ENCODE results near the gene IQCF5. TPM values are rescaled to one million over a fixed set of nuclear protein-coding genes. Genes with fewer than 3 reads are reported as not detected.
"Not testable (repeated sequence)": the region's sequence is repeated elsewhere in the genome, so short reads cannot be mapped to it uniquely, and the experiment has no call there.

The IQCF5 gene
- total RNA-seq, 1 donor from 2014 or later: not detected

GRCh38 chr3:51869304-51869703 lies 6.1 kb downstream of the IQCF5 start:
- no peak for DNase-seq (ENCODE audit: extremely low read depth, low read depth, low spot score)

- DNase-seq (ENCODE audit: extremely low read depth, low read depth, low spot score): not testable (repeated sequence)
Measured at GRCh38 chr3:51868896-51869295, 6.5 kb downstream of the IQCF5 start.

DNA sequence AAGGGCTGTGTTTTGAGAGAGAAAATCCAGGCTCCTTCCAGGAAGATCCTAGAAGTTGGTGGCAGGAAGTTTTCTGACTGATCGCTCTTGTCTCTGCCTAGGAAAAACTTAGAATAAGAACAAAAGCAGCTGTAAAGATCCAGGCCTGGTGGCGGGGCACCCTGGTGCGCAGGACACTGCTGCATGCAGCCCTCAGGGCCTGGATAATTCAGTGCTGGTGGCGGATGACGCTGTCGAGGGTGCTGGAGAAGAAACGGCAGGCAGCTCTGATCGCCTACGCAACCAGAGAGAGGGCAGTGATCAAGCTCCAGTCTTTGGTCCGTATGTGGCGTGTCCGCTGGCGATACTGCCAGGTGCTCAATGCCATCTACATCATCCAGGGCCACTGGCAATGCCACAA lies 12.5 kb downstream of the IQCF5 start:
- no peak for DNase-seq (ENCODE audit: extremely low read depth, low read depth, low spot score)

DNA sequence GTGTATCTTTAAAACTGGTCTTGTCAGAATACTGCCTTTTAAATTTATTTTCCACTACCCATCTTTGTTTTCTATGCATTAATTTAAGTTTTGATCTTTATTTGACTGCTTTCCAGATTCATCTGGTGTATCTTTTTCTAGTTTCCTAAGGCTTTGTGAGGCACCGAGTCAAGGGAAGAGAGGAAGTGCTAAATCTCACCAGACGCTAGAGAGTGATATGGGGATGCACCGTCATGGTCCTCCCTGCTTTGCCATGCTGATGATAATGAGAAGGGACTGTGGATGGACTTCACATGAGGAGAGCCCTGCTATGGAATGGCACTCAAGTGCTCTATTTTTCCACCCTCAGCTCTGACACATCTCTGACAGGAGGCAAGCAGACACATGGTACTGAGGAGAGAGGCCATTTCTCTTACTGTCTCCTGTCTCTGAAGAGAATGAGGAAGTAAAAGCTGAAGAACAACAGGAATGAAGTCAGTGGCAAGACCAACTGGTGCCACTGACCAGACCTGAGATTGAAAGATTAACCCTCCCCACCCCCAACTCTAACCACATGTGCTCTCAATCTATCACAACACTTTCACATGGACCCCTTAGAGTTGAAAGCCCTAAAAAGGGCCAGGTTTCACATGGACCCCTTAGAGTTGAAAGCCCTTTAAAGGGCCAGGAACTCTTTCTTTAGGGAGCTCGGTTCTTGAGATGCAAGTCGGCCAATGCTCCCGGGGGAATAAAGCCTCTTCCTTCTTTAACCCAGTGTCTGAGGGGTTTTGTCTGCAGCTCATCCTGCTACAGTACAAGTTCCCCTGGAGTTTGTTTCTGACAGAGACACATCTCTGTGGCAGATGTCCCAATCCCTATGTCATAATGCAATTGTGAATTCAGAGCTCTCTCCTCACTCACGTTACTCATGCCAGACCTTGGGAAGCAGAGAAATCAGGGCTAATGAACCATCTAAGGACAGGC lies 14.4 kb downstream of the IQCF5 start, which contains the start of gene IQCF2:
TSS of gene IQCF2 (plus strand) at position 913 of the 963 bp plus-strand sequence. CDS start 52 bp downstream, outside the sequence.
- DNase-seq (ENCODE audit: extremely low read depth, low read depth, low spot score): no peak

- DNase-seq (ENCODE audit: extremely low read depth, low read depth, low spot score): not testable (repeated sequence)
Measured at GRCh38 chr3:51855411-51855810, 20.0 kb downstream of the IQCF5 start.

DNA sequence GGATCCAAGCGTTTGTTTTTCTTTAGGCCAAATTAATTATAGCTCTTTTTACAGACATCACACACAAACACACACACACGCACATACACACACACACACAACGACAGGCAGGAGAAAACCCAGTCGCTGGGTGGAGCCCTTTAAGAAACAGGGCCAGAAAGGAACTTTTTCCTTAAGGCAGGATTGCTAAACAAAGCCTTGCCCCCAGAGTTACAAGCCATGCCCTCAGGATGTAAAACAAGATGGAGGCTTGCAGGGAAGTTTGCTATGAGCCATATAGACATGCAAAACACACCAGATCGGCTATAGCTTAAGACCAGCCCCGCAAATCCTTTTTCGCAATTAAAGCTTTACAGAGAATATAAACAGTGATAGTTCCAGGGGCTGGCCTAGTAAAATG lies 30.3 kb downstream of the IQCF5 start:
- no peak for DNase-seq (ENCODE audit: extremely low read depth, low read depth, low spot score)

DNA sequence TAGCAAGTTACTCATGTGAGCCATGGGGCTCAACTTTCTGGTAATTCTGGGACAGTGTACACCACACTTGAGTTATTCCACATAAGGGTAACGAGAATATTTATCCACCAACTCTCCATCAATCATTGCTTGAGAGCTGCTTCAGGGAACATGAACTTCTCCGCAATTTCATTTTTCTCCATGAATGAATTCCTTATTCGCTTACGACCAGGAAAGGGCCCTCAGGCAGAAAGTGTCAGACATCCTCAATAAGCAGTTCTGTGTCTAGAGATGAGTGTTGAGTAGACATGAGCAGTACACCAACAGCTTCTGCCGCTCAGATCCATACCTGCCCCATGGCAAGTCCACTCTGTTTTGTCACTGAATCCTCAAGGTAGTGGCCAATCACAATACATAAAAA lies 38.8 kb downstream of the IQCF5 start:
- no peak for DNase-seq (ENCODE audit: extremely low read depth, low read depth, low spot score)

DNA sequence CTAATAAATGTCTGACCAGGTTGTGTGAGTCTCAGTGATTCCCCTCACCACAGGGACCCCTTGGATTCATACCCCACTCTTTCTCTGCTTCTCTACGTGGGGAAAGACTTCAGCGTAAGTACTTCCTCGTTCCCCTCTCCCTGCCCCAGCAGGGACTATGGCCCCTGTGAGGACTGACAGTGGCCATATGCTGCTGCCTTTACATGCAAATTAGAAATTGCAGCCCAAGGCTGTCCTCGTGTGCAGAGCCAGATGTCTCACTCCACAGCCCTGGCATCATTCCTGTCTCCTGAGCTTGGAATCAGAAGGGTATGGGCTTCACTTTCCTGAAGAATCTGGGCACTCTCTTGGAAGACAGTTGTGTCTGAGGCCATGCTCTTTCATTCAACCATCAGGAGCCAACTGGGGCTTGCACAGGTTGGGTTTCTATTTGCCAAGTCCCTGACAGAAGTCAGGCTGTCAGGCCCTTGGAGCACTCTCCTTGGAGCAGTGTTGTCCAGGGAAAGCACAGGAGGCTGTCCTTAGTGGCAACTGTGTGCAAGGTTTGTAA lies 44.5 kb downstream of the IQCF5 start:
- DNase-seq (ENCODE audit: extremely low read depth, low read depth, low spot score): no peak

DNA sequence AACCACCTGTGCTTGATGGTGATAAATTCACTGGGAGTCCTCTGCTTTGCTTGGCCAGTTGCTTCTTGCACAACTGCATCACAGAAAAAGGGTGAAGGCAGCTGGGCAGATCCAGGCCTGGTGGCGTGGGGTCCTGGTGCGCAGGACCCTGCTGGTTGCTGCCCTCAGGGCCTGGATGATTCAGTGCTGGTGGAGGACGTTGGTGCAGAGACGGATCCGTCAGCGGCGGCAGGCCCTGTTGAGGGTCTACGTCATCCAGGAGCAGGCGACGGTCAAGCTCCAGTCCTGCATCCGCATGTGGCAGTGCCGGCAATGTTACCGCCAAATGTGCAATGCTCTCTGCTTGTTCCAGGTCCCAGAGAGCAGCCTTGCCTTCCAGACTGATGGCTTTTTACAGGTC lies 45.1 kb downstream of the IQCF5 start:
- no peak for DNase-seq (ENCODE audit: extremely low read depth, low read depth, low spot score)

DNA sequence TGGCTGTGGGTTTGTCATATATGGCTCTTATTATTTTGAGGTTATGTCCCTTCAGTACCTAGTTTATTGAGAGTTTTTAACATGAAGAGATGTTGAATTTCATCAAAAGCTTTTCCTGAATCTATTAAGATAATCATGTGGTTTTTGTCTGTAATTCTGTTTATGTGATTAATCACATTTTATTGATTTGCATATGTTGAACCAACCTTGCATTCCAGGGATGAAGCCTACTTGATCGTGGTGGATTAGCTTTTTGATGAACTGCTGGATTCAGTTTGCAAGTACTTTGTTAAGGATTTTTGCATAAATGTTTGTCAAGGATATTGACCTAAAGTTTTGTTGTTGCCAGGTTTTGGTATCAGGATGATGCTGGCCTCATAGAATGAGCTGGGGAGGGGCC lies 47.1 kb downstream of the IQCF5 start:
- no peak for DNase-seq (ENCODE audit: extremely low read depth, low read depth, low spot score)

Other genes starting within 250 kb of the IQCF5 start
- gene TEX264, start 204.3 kb downstream of the IQCF5 start, total RNA-seq: 58.8 and 76.4 TPM in 2 replicates
- under 0.01 and 0.12 TPM in 2 replicates for gene GRM2, start 168.5 kb downstream of the IQCF5 start, total RNA-seq
- gene IQCF6, start 96.4 kb downstream of the IQCF5 start, total RNA-seq: not detected in 2 replicates
- not detected in 2 replicates for gene IQCF2, start 14.0 kb downstream of the IQCF5 start, total RNA-seq
- not detected in 2 replicates for gene IQCF1, start 27.8 kb upstream of the IQCF5 start, total RNA-seq
- gene RRP9, start 66.3 kb upstream of the IQCF5 start, total RNA-seq: 13.5 and 17.2 TPM in 2 replicates
- gene PARP3, start 66.8 kb upstream of the IQCF5 start, total RNA-seq: 11.7 and 12.8 TPM in 2 replicates
- 0.06 TPM in 1 of 2 replicates, not detected in the other for gene GPR62, start 79.8 kb upstream of the IQCF5 start, total RNA-seq
- gene PCBP4, start 91.9 kb upstream of the IQCF5 start, total RNA-seq: 62.7 and 65.7 TPM in 2 replicates
- gene ABHD14B, start 98.4 kb upstream of the IQCF5 start, total RNA-seq: 29.8 and 31.8 TPM in 2 replicates
- gene ABHD14A, start 99.5 kb upstream of the IQCF5 start, total RNA-seq: 13.5 and 17.0 TPM in 2 replicates
- gene ACY1, start 107.9 kb upstream of the IQCF5 start, total RNA-seq: 24.2 and 32.0 TPM in 2 replicates
- gene RPL29, start 120.3 kb upstream of the IQCF5 start, total RNA-seq: 1,365 and 2,409 TPM in 2 replicates
- 20.2 and 23.8 TPM in 2 replicates for gene DUSP7, start 181.0 kb upstream of the IQCF5 start, total RNA-seq